ENCODE results near the gene TMEM259. TPM values are rescaled to one million over a fixed set of nuclear protein-coding genes. Genes with fewer than 3 reads are reported as not detected.

The TMEM259 gene
- total and polyA plus RNA-seq, 2 donors (not counting 3 experiments of a cell fraction or from before 2014, with no cell fraction given), result 142 to 297 TPM

GRCh38 chr19:1046836-1047695 is 26.1 kb upstream of the TMEM259 start:
- H3K4me1 ChIP-seq (ENCODE audit: control insufficient read depth, extremely low read depth, insufficient read depth, low read length), result no peaks in the 10 kb centered on the region
- no peaks in the 10 kb centered on the region for H3K36me3 ChIP-seq (ENCODE audit: control insufficient read depth in 2 of 2, extremely low read depth in 1 of 2, insufficient read depth in 2 of 2, low read length in 2 of 2)
- no peaks in the 10 kb centered on the region for H3K79me2 ChIP-seq (ENCODE audit: control insufficient read depth, insufficient read depth, low read length)
- POLR2A ChIA-PET, result no interaction called here
- dilution Hi-C loops (cut with MboI; ENCODE audit: extremely low pct_ligation_motif_present, low sequenced_read_pairs) (no loop called here), intact Hi-C loops (cut with micrococcal nuclease) (no loop called here)
- TF ChIP-seq POLR2AphosphoS5 (IDR thresholded peaks at IDR 0.05; ENCODE audit: insufficient read depth, low read depth, low read length) (no peak), EZH2 (IDR thresholded peaks at IDR 0.05; ENCODE audit: borderline replicate concordance, low read depth, low read length, severe bottlenecking) (no peak), MYC (IDR thresholded peaks at IDR 0.05; ENCODE audit: low read depth, low read length) (no peak), POLR2A (IDR thresholded peaks at IDR 0.05; ENCODE audit: low read depth, low read length) (no peak), FOS (IDR thresholded peaks at IDR 0.05; ENCODE audit: borderline replicate concordance, insufficient read depth, low read length) (no peak), JUN (IDR thresholded peaks at IDR 0.05; ENCODE audit: borderline replicate concordance, insufficient read depth, insufficient read length, low read depth) (no peak), GATA2 (IDR thresholded peaks at IDR 0.05; ENCODE audit: insufficient read depth, insufficient read length, low read depth, low read length) (no peak)
- TF ChIP-seq, protein P1, sequence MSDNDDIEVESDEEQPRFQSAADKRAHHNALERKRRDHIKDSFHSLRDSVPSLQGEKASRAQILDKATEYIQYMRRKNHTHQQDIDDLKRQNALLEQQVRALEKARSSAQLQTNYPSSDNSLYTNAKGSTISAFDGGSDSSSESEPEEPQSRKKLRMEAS (IDR thresholded peaks at IDR 0.05; ENCODE audit: insufficient read depth, insufficient read length), result no peak
- TF ChIP-seq, protein P2, sequence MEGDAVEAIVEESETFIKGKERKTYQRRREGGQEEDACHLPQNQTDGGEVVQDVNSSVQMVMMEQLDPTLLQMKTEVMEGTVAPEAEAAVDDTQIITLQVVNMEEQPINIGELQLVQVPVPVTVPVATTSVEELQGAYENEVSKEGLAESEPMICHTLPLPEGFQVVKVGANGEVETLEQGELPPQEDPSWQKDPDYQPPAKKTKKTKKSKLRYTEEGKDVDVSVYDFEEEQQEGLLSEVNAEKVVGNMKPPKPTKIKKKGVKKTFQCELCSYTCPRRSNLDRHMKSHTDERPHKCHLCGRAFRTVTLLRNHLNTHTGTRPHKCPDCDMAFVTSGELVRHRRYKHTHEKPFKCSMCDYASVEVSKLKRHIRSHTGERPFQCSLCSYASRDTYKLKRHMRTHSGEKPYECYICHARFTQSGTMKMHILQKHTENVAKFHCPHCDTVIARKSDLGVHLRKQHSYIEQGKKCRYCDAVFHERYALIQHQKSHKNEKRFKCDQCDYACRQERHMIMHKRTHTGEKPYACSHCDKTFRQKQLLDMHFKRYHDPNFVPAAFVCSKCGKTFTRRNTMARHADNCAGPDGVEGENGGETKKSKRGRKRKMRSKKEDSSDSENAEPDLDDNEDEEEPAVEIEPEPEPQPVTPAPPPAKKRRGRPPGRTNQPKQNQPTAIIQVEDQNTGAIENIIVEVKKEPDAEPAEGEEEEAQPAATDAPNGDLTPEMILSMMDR (IDR thresholded peaks at IDR 0.05; ENCODE audit: extremely low read depth in 1 of 2, insufficient read depth in 1 of 2, low read depth in 1 of 2, low read length in 2 of 2), result no peak
- CTCF ChIA-PET, result interaction anchor here (1.0 kb wide), 1 partner anchor 18 kb away, joined by 3 read pairs; no protein-coding TSS in a partner anchor
- no peak overlapping the region for H2AFZ ChIP-seq (ENCODE audit: low read depth, low read length)
- no peak overlapping the region for H3K27ac ChIP-seq (ENCODE audit: insufficient read depth, low read depth, low read length)
- no peak for FAIRE-seq
- no peaks in the 10 kb centered on the region for H3K9me3 ChIP-seq (replicated peaks; ENCODE audit: control insufficient read depth, insufficient read depth, low read length)
- H3K9ac ChIP-seq (replicated peaks; ENCODE audit: extremely low read depth, insufficient read depth, low read length), result no peak overlapping the region
- no peak overlapping the region for H3K4me2 ChIP-seq (ENCODE audit: insufficient read depth, low read length)
- no peak for DNase-seq (ENCODE audit: low read depth, low spot score)
- H3K4me3 ChIP-seq (replicated peaks in 1 of 3; ENCODE audit: insufficient read depth in 1 of 3, low read depth in 1 of 3, low read length in 3 of 3), result no peak overlapping the region
- no peaks in the 10 kb centered on the region for H3K27me3 ChIP-seq (ENCODE audit: control insufficient read depth in 2 of 2, insufficient read depth in 2 of 2, low read length in 2 of 2)
- no peaks in the 10 kb centered on the region for H3K9me1 ChIP-seq (replicated peaks; ENCODE audit: control insufficient read depth, extremely low read depth, insufficient read depth, low read length)
- BruUV-seq (replicated peaks), result no TSS peak
- no peaks in the 10 kb centered on the region for H4K20me1 ChIP-seq (replicated peaks; ENCODE audit: control insufficient read depth, extremely low read depth, insufficient read depth, low read length)
